ENCODE data around the gene POLR3C. TPM values are rescaled to one million over a fixed set of nuclear protein-coding genes. Genes with fewer than 3 reads are reported as not detected.
A peak's percentile ranks its signal among the peaks of the same experiment; 100 is the strongest.

The POLR3C gene
- total RNA-seq, 2 donors from 2014 or later = 18.4 to 20.3 TPM

DNA sequence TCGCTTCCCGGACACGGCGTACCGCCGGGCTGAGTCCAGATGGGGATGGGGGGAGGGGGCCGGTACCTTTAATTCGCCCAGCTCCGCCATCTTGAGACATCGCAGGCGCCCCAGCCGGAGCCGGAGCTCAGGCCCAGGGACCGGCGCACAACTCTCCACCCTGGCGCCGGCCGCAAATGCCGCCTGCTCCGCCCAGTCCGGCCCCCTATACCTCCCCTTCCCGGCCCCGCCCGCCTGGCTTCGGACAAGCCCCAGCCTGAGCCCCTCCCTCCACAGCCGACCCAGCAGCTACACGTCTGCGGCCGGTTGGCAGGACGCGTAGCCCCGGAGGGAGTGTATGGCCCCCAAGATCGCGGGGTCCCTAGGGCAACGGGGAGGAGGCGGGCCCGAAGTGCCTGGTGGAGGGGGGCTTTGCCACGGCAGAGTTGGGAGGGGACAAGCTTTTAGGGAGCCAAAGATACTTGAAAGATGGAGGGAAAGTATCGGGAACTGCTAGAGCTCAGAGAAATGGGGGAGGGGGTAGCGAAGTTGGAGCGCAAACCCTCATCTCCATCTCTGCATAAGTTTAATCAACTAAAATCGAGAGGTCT is 35.0 kb downstream of the POLR3C start, which contains the start of gene PIAS3:
Gene PIAS3, minus strand, starts transcription at position 181 of the 590 bp plus-strand sequence. Its CDS starts 91 bp downstream, at position 90.
- DNase-seq (peak; percentile 96 to 97), ATAC-seq (peak; percentile 93)
- intact Hi-C loops (cut with DNase I, micrococcal nuclease) = no loop called here

DNA sequence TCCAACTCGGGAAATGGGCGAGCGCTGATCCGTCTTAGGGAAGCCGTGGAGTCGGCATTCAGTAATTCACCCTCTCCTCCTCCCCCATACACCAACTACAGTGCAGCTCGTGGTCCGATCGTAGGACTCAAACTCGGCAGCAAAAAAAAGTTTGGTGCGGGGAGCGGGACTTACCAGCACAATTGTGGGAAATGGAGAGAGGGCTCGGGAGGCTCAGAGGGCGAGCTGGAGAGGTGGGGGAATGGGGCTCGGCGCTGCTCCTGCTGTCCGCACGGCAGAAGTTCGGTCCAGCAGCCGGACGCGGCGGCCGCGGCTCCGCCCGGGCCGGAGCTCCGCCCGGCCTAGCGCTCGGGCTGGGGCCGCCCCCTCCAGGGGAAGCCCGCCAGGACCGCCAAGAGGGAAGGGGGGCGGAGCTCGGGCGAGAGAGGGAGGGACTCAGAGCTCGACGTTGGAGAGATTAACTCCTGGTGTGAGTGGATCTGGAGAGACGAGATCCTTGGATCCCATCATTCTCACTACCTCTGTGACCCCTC is 35.6 kb downstream of the POLR3C start:
- intact Hi-C loops (cut with DNase I, micrococcal nuclease) = no loop called here
- peak; percentile 90 for DNase-seq
- ATAC-seq = peak; percentile 80

DNA sequence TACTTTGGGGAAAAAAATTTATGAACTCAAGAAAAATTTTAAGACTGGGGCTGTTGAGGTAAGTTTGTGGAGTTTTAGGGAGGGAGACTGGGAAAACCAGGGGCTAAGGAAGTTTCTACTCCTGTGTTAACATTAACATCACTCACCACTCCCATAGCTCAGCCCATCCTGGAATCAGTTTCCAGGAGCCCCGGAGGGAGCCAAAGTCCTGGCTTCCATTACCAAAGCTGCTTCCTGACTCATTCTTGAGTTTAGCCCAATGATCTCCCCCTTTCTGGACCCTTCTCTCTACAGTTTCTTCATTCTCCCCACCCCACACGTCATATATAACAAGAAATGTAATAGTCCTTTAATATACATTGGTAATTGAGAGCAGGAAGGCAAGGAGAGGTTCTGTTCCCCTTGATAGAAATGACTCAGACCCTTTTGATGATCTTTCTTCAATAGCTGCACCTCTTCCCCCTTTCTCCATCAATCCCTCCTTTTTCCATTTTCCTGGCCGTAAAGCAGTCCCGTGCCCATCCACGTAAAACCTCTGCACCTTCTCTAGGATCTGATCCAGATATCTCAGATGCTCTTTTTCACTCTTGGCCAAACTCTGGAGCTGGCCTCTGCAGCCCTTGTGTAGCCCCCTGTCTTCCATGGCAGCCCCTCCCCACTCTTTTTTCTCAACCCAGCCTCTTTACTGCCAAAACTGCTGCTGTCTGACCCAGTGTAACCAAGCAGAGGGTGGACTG is 39.5 kb downstream of the POLR3C start:
- DNase-seq (no peak), ATAC-seq (no peak)
- intact Hi-C loops (cut with DNase I, micrococcal nuclease) = no loop called here

- no peak for ATAC-seq
- no peak for DNase-seq
- intact Hi-C loops (cut with DNase I, micrococcal nuclease) = no loop called here
These were observed 44.2 kb downstream of the POLR3C start for GRCh38 chr1:145868232-145868631.

DNA sequence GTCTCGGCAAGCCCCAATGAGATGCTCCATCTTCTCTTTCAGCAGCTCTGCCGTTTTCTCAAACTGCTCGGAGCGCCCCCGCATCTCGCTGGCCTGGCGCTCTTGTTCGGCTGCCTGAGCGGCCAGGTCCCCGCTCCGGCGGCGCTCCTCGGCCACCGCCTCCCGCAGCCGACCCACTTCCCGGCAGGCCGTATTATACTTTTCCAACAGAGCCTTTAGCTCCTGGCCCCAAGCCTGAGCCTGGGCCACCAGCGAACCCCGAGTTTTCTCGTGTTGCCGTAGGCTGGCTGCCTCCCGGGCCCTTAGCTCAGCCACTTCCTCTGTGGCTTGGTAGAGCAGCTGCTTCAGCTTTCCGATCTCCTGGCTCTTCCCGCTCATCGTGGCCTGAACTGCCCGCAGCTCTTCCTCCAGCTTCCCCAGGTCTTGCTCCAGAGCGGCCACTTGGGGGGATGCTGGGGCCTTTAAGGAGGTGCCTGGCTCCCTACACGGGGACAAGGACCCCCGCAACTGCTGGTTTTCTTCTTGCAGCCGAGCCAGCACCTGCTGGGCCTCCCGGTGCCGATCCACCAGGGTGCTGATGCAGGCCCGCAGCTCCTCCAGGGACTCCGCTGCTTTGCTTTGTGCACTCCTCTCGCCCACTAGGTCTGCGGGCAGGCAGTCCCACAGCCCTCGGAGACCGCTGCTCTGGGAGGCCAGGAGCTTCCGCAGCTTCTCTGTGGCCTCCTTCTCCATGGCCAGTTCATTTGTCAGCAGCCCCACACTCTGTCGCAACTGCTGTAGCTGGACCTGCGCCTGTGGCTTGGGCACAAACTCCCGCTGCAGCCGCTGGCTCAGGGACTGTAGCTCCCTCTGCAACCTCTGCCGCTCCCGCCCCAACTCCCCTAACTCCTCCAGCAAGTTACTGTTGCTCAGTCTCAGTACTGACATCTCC is 48.3 kb downstream of the POLR3C start:
- intact Hi-C loops (cut with DNase I, micrococcal nuclease) = no loop called here
- peak; percentile 39 to 41 for DNase-seq
- ATAC-seq = peak; percentile 51

DNA sequence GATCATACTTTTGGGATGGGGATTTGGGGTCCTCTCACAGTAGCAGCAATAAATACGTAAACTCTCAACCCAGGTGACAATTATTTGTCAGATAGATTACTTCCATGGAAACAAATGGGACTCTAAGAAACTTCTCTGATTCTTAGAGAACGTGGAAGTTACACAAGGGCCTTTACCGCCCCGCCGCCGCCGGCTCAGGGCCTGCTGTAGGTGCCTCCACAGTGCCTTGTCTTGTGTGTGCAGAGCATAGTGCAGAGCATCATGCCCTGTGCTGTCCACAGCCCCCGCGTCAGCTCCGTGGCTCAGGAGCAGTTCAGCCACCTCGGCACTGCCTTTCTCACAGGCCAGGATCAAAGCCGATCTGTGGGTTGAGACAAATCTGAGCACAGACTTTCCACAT is 50.6 kb downstream of the POLR3C start:
- DNase-seq = no peak
- intact Hi-C loops (cut with DNase I, micrococcal nuclease) = no loop called here
- ATAC-seq = no peak

- DNase-seq (no peak), ATAC-seq (no peak)
These were observed 54.0 kb downstream of the POLR3C start for GRCh38 chr1:145877923-145878486.

GRCh38 chr1:145878724-145879123 is 54.7 kb downstream of the POLR3C start:
- intact Hi-C loops (cut with DNase I, micrococcal nuclease) = no loop called here
- DNase-seq = no peak
- ATAC-seq = no peak

More at GRCh38 chr1:145877923-145878486, 54.0 kb downstream of the POLR3C start:
- intact Hi-C loops (cut with DNase I, micrococcal nuclease) = no loop called here

DNA sequence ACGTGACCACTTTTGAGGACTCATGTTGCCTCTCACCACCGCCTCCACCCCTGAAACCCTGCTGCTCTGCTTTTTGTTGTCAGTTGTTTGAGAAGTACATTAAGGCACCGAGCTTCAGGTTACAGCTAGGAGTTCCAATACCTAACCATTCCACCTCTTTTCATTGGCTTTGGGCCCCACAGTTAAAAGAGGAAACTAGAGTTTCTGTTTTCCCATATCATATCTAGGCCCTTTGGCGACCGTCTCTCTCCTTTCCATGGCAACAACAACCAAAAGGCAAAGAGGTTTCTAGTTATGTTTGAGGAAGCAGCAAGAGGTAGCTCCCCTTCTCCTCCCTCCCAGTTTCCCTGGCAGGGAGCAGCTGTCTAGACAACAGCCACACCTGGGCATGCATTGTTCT is 55.8 kb downstream of the POLR3C start:
- intact Hi-C loops (cut with DNase I, micrococcal nuclease) = no loop called here
- no peak for ATAC-seq
- no peak for DNase-seq

GRCh38 chr1:145884675-145885074 is 60.7 kb downstream of the POLR3C start:
- DNase-seq (no peak), ATAC-seq (no peak)
- intact Hi-C loops (cut with DNase I, micrococcal nuclease) = no loop called here

DNA sequence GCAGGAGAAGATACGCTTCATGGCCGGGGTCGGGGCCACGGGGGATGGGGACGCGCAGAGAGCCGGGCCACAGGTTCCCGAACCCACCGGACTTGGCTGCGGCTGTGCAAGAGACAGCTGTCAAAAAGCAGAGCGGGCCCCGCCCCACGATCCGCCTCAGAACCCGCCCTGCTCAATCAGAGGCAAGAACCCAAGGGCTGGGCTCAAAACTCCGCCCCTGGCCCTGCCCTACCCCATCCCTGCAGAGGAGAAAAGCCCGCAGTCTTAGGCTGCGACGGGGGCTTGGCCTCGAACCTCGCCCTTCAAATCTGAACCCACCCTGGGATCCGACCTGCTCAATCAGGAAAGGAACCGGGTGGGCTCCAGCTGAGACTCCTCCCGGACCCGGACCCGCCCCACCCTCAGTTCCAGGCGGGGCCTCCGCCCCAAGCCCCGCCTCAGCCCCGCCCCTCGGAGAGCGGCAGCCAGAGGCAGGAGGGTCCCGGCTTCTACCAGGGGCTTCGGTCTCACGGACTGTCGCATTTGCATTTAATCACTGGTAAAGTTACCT is 61.8 kb downstream of the POLR3C start, which contains the start of gene ANKRD35:
Gene ANKRD35, minus strand, starts transcription at position 129 of the 550 bp plus-strand sequence. Its CDS starts 108 bp downstream, at position 21.
- ATAC-seq = peak; percentile 99
- intact Hi-C loops (cut with DNase I, micrococcal nuclease) = no loop called here
- peak; percentile 78 to 91 for DNase-seq

DNA sequence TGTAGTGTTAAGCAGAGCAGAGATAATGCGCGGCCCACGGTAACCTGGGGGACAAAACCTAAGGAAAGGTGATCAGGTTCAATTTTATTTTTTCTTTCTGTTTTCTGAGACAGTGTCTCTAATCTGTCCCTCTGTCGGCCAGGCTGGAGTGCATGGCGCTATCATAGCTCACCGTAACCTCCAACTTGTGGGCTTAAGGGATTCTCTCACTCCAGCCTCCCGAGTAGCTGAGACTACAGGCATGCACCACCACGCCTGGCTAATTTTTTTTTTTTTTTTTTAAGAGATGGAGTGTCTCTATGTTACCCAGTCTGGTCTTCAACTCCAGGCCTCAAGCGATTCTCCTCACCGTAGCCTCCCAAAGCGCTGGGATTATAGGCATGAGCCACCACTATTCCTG is 62.4 kb downstream of the POLR3C start:
- DNase-seq = no peak
- intact Hi-C loops (cut with DNase I, micrococcal nuclease) = no loop called here
- ATAC-seq = no peak

- ATAC-seq (no peak), DNase-seq (no peak)
- intact Hi-C loops (cut with DNase I, micrococcal nuclease) = no loop called here
These were observed 62.8 kb downstream of the POLR3C start for GRCh38 chr1:145886816-145887215.

- no peak for DNase-seq
- ATAC-seq = no peak
- intact Hi-C loops (cut with DNase I, micrococcal nuclease) = no loop called here
These were observed 63.6 kb downstream of the POLR3C start for GRCh38 chr1:145887631-145888030.

GRCh38 chr1:145889722-145890121 is 65.7 kb downstream of the POLR3C start:
- intact Hi-C loops (cut with DNase I, micrococcal nuclease) = loop anchor here in 1 of 2 donors (5.0 kb wide), 1 partner anchor 128 kb away; no protein-coding TSS in a partner anchor
- ATAC-seq (no peak), DNase-seq (no peak)

DNA sequence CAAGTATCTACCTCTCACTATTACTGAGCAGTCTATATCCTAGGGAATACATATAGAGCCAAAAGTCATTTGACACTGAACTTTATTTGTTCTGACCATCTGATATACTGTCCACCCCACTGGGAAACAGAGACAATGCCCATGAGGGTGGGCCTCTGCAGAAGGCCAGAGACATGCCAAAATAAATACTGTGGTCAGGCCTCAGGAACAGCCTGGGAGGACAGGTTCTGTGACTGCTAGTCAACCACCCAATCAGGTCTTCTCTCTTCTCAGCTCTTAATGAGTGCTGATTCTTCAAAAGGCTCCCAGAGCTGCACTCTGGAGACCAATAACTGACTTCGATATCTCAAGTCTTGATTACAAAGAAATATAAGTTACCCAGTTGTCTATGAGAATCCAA is 67.1 kb downstream of the POLR3C start:
- peak; percentile 34 for ATAC-seq
- intact Hi-C loops (cut with DNase I, micrococcal nuclease) = loop anchor here in 1 of 2 donors (5.0 kb wide), 1 partner anchor 126 kb away; no protein-coding TSS in a partner anchor
- no peak for DNase-seq

DNA sequence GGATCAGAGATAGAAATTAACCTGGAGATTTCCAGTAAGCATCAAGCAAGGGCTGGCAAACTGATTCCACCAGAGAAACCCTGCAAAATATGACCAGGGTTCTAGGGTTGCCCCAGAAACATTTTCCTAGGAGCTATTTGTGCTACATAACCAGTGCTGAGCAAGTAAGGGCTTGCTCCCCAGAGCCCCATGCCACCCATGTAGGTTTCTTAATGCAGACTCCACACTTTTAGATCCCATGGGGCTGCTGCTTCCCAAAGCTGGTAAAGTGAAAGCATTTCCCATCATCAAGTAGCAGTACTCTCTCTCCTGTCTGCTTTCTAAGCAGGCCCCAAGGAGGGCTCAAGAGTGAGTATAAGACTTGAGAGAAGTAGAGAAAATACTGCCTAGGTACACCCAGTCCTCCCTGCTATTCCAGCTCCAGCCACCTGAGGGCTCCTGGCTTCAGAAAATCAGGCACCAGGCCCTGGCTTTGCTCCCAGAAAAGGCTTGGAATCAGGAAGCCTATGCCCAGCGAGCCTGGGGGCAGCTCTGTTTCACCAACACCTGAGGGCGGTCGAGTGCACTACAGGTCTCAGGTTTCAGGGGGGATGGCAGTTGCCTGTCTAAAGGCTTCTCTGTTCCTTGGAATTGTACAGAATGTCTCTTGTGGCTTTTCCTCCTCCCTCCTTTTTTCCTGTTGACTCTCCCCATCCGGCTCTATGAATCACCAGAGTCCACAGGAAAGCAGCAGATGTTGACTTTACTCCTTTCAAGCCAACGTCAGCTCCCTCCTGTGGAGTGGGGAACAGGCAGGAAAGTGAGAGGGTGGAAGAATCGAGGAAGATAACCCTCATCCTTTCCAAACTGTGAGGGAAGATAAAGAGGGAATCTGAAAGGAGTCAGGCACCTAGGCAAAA is 67.8 kb downstream of the POLR3C start:
- intact Hi-C loops (cut with DNase I, micrococcal nuclease) = loop anchor here in 1 of 2 donors (5.0 kb wide), 1 partner anchor 125 kb away; no protein-coding TSS in a partner anchor
- ATAC-seq (peak; percentile 93), DNase-seq (peak; percentile 93 to 96)
